ENCODE measurements around the gene PDAP1. TPM values are rescaled to one million over a fixed set of nuclear protein-coding genes. Genes with fewer than 3 reads are reported as not detected.
"Not testable (repeated sequence)": the region's sequence is repeated elsewhere in the genome, so short reads cannot be mapped to it uniquely, and the experiment has no call there.

The PDAP1 gene
- total RNA-seq, 2 experiments from 2014 or later, result 94.7 to 128 TPM

GRCh38 chr7:99440195-99440594, 31.8 kb upstream of the PDAP1 start:
- no peaks in the 10 kb centered on the region for H3K27me3 Mint-ChIP-seq
- H3K36me3 Mint-ChIP-seq, result peaks cover 23% of the 10 kb centered on the region
- H3K9me3 Mint-ChIP-seq (ENCODE audit: low read depth), result no peaks in the 10 kb centered on the region
- peaks cover 35% of the 10 kb centered on the region for H3K4me1 Mint-ChIP-seq
- CTCF ChIA-PET, result interaction anchor here (0.6 to 1.3 kb wide), 2 partner anchors 22 to 97 kb away, joined by 3 read pairs; no protein-coding TSS in a partner anchor
- DNase-seq (no peak), ATAC-seq (no peak)
- H3K4me3 Mint-ChIP-seq, result peak overlapping the region; percentile 97
- no peak overlapping the region for H3K27ac Mint-ChIP-seq

- CTCF ChIA-PET, result interaction anchor here (0.7 to 1.4 kb wide), 2 partner anchors 18 to 23 kb away, joined by 3 to 6 read pairs; no protein-coding TSS in a partner anchor
- Mint-ChIP-seq H3K4me1 (peaks cover 35% of the 10 kb centered on the region), H3K27me3 (no peaks in the 10 kb centered on the region), H3K4me3 (peak within 1 kb of the TSS; percentile 97), H3K36me3 (peaks cover 17% of the 10 kb centered on the region), H3K27ac (peak within 1 kb of the TSS; percentile 93), H3K9me3 (ENCODE audit: low read depth) (no peaks in the 10 kb centered on the region)
- DNase-seq (peak; percentile 95), ATAC-seq (peak; percentile 94)
These were observed 30.4 kb upstream of the PDAP1 start, which contains the start of the genes CPSF4 and PTCD1 for GRCh38 chr7:99438573-99439480. TSS of gene CPSF4 (plus strand) at chr7:99438943. CDS start at chr7:99439083, 140 bp downstream. TSS of gene PTCD1 (minus strand) at chr7:99438798. CDS start at chr7:99435242, 3,556 bp downstream.

- H3K4me3 Mint-ChIP-seq, result peak overlapping the region; percentile 97
- DNase-seq, result no peak
- ATAC-seq, result peak; percentile 17
- H3K36me3 Mint-ChIP-seq, result peaks cover 18% of the 10 kb centered on the region
- CTCF ChIA-PET, result interaction anchor here (1.4 kb wide), 1 partner anchor 22 kb away, joined by 6 read pairs; no protein-coding TSS in a partner anchor
- H3K27ac Mint-ChIP-seq, result peak overlapping the region; percentile 93
- peaks cover 33% of the 10 kb centered on the region for H3K4me1 Mint-ChIP-seq
- H3K27me3 Mint-ChIP-seq, result no peaks in the 10 kb centered on the region
- no peaks in the 10 kb centered on the region for H3K9me3 Mint-ChIP-seq (ENCODE audit: low read depth)
These were observed 29.7 kb upstream of the PDAP1 start for GRCh38 chr7:99437946-99438572.

DNA sequence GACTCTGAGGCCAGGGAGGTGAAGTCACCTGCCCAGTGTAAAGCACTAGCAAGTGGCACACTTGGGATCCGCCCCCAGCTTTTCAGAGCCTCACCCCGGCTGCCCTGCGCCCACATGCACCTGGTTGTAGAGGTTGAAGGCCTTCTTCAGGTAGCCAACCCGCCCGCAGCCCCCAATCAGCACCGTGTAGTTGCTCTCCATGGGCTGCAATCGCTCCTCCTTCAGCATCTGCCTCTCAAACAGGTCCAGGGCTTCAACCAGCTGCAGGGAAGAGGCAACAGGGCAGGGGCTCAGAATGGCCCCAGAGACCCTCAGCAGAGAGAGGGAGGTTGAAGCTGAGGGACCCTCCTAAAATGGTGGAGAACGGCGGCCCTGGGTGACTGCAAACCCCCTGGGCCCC, 24.8 kb upstream of the PDAP1 start:
- Mint-ChIP-seq H3K4me1 (peaks cover 18% of the 10 kb centered on the region), H3K36me3 (peaks cover 14% of the 10 kb centered on the region), H3K4me3 (no peak overlapping the region), H3K27me3 (no peaks in the 10 kb centered on the region), H3K27ac (no peak overlapping the region), H3K9me3 (ENCODE audit: low read depth) (no peaks in the 10 kb centered on the region)
- ATAC-seq (no peak), DNase-seq (no peak)
- CTCF ChIA-PET, result interaction anchor here (0.9 kb wide), 1 partner anchor 43 kb away, joined by 4 read pairs; no protein-coding TSS in a partner anchor

DNA sequence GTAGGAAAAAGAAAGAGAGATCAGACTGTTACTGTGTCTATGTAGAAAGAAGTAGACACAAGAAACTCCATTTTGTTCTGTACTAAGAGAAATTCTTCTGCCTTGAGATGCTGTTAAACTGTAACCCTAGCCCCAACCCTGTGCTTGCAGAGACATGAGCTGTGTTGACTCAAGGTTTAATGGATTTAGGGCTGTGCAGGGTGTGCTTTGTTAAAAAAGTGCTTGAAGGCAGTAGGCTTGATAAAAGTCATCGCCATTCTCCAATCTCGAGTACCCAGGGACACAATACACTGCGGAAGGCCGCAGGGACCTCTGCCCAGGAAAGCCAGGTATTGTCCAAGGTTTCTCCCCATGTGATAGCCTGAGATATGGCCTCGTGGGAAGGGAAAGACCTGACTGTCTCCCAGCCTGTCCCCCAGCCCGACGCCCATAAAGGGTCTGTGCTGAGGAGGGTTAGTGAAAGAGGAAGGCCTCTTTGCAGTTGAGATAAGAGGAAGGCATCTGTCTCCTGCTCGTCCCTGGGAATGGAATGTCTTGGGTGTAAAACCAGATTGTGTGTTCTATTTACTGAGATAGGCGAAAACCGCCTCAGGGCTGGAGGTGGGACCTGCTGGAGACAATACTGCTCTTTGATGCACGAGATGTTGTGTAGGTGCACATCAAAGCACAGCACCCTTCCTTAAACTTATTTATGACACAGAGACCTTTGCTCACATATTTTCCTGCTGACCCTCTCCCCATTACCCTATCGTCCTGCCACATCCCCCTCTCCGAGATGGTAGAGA, 23.6 kb upstream of the PDAP1 start:
- H3K27me3 Mint-ChIP-seq; H3K27ac Mint-ChIP-seq; H3K4me3 Mint-ChIP-seq; H3K9me3 Mint-ChIP-seq (ENCODE audit: low read depth); CTCF ChIA-PET; DNase-seq; ATAC-seq: not testable (repeated sequence)
- Mint-ChIP-seq H3K36me3 (peaks cover 18% of the 10 kb centered on the region), H3K4me1 (peaks cover 10% of the 10 kb centered on the region)

DNA sequence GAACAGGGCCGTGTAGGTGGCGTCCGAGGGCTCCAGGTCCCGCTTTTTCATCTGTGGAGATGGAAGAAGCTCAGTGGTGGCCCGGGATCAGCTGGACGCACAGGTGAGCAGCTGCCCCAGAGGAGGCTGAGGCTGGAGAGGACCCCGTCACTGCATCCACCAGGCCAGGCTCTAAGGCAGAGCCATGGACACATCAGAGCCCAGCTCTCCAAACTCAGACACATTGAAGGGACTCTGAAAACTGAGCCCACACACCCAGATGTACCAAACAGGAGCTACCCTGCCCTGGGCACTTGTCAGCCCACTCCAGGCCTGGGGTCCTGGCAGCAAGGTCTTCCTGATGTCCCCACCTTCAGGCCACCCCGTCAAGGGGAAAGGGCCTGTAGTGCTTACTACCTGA, 21.4 kb upstream of the PDAP1 start:
- Mint-ChIP-seq H3K27ac (no peak overlapping the region), H3K4me3 (no peak overlapping the region), H3K4me1 (peaks cover 4% of the 10 kb centered on the region), H3K36me3 (peaks cover 17% of the 10 kb centered on the region), H3K9me3 (ENCODE audit: low read depth) (no peaks in the 10 kb centered on the region), H3K27me3 (no peaks in the 10 kb centered on the region)
- CTCF ChIA-PET, result no interaction called here
- DNase-seq (no peak), ATAC-seq (no peak)

DNA sequence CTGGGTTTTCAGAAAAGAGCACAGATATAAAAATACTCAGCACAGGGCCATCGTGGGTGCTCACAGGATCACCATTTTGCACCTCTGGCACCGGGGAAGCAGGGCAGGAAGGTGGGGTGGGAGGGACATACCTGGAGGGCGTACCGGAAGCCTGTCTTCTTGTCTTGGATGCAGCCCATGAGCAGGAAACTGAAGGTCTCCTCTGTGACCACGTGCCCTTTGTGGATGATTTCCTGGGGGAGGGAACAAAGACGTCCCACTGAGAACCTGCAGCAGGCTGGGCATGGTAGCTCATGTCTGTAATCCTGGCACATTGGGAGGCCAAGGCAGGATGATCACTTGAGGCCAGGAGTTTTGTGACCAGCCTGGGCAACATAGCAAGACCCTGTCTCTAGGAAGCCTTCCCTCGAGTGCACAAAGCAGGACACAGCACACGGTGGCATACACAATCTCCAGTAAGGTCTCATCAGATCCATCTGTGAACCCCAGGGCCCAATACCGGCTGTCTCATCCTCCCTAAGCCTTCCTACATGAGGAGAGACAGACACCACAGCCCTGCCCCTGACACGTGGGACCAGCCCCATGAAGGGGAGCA, 20.7 kb upstream of the PDAP1 start:
- Mint-ChIP-seq H3K27ac (no peak overlapping the region), H3K36me3 (peaks cover 18% of the 10 kb centered on the region), H3K4me3 (no peak overlapping the region), H3K4me1 (peaks cover 4% of the 10 kb centered on the region), H3K9me3 (ENCODE audit: low read depth) (no peaks in the 10 kb centered on the region), H3K27me3 (no peaks in the 10 kb centered on the region)
- DNase-seq, result no peak
- CTCF ChIA-PET, result no interaction called here
- ATAC-seq, result no peak

DNA sequence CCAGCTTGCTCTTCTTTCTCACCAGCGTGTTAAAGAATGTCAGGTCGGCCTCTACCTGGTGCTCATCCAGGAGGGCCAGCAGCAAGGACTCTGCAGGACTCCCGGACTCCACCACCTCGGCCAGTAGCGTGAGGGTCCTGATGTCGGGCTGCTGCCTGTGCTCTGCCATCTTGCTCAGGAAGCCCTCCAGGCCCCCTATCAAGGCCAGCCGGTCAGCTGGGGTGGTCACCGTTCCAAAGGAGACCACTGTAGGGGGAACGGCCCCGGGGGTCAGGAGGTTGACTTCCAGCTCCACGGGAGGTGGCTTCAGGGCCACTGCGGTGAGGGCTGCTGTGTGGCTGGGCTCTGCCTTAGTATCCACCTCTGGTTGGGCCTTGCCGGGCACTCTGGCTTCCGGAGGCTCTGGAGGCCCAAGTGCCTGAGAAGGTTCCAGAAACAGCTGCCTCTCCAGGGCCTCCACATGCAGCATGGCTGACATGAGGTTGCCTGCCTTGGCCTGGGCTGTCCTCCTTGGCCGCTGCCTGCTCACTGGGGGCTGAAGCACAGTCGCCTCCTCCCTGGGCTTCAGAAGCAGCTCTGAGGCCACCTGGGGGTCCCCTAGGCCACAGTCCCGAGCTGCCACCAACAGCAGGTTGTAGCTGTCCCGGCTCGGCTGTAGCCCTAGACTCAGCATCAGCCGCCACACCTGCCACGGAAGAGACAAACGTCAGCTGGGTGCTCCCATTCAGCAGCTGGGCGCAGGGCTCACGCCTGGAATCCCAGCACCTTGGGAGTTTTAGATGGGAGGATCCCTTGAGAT, 16.7 kb upstream of the PDAP1 start:
- Mint-ChIP-seq H3K4me1 (peaks cover 4% of the 10 kb centered on the region), H3K27ac (no peak overlapping the region), H3K27me3 (no peaks in the 10 kb centered on the region), H3K36me3 (peaks cover 18% of the 10 kb centered on the region), H3K4me3 (no peak overlapping the region), H3K9me3 (ENCODE audit: low read depth) (no peaks in the 10 kb centered on the region)
- DNase-seq (no peak), ATAC-seq (no peak)
- CTCF ChIA-PET, result no interaction called here

- CTCF ChIA-PET, result interaction anchor here (0.7 kb wide), 2 partner anchors 9 to 69 kb away, joined by 3 read pairs; no protein-coding TSS in a partner anchor
- H3K9me3 Mint-ChIP-seq (ENCODE audit: low read depth), result no peaks in the 10 kb centered on the region
- H3K27me3 Mint-ChIP-seq, result no peaks in the 10 kb centered on the region
- no peak for DNase-seq
- H3K4me3 Mint-ChIP-seq, result no peak overlapping the region
- H3K27ac Mint-ChIP-seq, result no peak overlapping the region
- no peaks in the 10 kb centered on the region for H3K4me1 Mint-ChIP-seq
- ATAC-seq, result no peak
- H3K36me3 Mint-ChIP-seq, result peaks cover 20% of the 10 kb centered on the region
These were observed 14.2 kb upstream of the PDAP1 start for GRCh38 chr7:99422625-99423024.

GRCh38 chr7:99422186-99422585, 13.8 kb upstream of the PDAP1 start:
- ATAC-seq (no peak), DNase-seq (no peak)
- Mint-ChIP-seq H3K4me3 (no peak overlapping the region), H3K36me3 (peaks cover 24% of the 10 kb centered on the region), H3K27ac (no peak overlapping the region), H3K4me1 (no peaks in the 10 kb centered on the region), H3K27me3 (no peaks in the 10 kb centered on the region), H3K9me3 (ENCODE audit: low read depth) (no peaks in the 10 kb centered on the region)
- CTCF ChIA-PET, result interaction anchor here (0.7 kb wide), 2 partner anchors 8 to 70 kb away, joined by 3 read pairs; no protein-coding TSS in a partner anchor

DNA sequence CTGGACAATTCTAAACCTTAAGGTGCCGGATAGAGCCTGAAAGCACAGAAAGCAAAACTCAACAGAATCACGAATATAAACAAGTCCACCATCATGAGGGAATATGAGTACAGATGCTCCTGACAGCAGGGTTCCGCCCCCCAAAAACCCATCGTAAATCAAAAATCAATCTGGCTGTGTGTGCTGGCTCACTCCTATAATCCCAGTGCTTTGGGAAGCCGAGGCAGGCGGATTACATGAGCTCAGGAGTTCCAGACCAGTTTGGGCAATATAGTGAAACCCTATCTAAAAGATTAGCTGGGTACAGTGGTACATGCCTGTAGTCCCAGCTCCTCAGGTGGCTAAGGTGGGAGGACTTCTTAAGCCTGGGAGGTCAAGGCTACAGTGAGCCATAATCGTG, 12.6 kb upstream of the PDAP1 start:
- Mint-ChIP-seq H3K9me3 (ENCODE audit: low read depth) (no peaks in the 10 kb centered on the region), H3K4me3 (no peak overlapping the region), H3K36me3 (peaks cover 32% of the 10 kb centered on the region), H3K27me3 (no peaks in the 10 kb centered on the region), H3K4me1 (peaks cover 2% of the 10 kb centered on the region), H3K27ac (no peak overlapping the region)
- ATAC-seq, result no peak
- CTCF ChIA-PET, result interaction anchor here (0.6 kb wide), 1 partner anchor 1723 kb away, joined by 3 read pairs; no protein-coding TSS in a partner anchor
- no peak for DNase-seq

DNA sequence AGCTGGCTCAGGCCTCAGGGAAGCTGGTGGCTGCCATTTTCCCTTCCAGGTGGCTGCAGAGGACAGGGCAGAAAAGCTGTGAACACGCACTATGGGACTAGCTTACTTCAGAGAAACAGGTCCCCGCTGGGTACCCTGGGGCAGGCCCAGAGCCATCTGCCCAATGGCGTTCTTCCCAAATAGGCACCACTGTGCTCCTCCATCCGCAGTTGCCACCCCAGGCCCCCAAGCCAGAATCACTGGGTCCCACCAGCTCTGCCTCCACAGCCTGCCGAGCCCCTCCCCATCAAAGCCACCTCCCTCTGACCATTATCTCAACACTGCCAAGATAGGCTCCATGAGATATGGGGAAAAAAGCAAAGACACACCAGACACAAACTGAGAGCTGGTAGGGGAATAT, 11.8 kb upstream of the PDAP1 start:
- Mint-ChIP-seq H3K4me1 (peaks cover 3% of the 10 kb centered on the region), H3K27ac (no peak overlapping the region), H3K9me3 (ENCODE audit: low read depth) (no peaks in the 10 kb centered on the region), H3K27me3 (no peaks in the 10 kb centered on the region), H3K4me3 (no peak overlapping the region), H3K36me3 (peaks cover 34% of the 10 kb centered on the region)
- DNase-seq (no peak), ATAC-seq (no peak)
- CTCF ChIA-PET, result interaction anchor here (0.6 to 1.6 kb wide), 3 partner anchors 11 to 93 kb away, joined by 3 to 5 read pairs (median 3); partner anchors contain the start of genes BUD31 and PDAP1

Measured in activated CD8-positive, alpha-beta memory T cell treated with anti-CD3 and anti-CD28 coated beads, Interleukin-2, amount 10 ng/mL, durations not matched to agents 7 days and 5 days (primary cell).